Bronchial epithelial cell (primary cell): ENCODE results near the gene NOL3. TPM values are rescaled to one million over a fixed set of nuclear protein-coding genes. Genes with fewer than 3 reads are reported as not detected.
A peak's percentile ranks its signal among the peaks of the same experiment; 100 is the strongest.

Experiments used
- DNase-seq: peaks from one replicate; pipeline ENCODE4 v3.0.0-alpha.2; 2010; ENCODE audit warnings: low read depth
- FAIRE-seq: peaks from 2 replicates; lab custom pipeline; 2011; peaks lifted over from hg19 to GRCh38; lab: Jason Lieb, UNC
- H3K27me3 ChIP-seq: 2 replicates; pipeline ENCODE4 v1.5.1; 2011; ENCODE audit warnings: low read length; ENCODE audit not compliant: control insufficient read depth, insufficient read depth
- H3K36me3 ChIP-seq: 2 replicates; pipeline ENCODE4 v1.5.1; 2011; ENCODE audit warnings: low read length; ENCODE audit not compliant: control insufficient read depth, insufficient read depth
- H3K4me3 ChIP-seq: 2 replicates; pipeline ENCODE4 v1.5.1; 2011; ENCODE audit warnings: mild to moderate bottlenecking, low read depth, low read length, control low read depth
- CTCF ChIP-seq: IDR thresholded peaks from 2 replicates; pipeline ENCODE4 v1.5.1; 2011; ENCODE audit warnings: mild to moderate bottlenecking, moderate library complexity, low read length, control low read depth, inconsistent platforms; ENCODE audit not compliant: insufficient read depth, severe bottlenecking
- total RNA-seq: library from RNA; depleted of rRNA; stranded (reverse); fragments of >200 nt; gene quantifications from 2 replicates; pipeline ENCODE4 v1.2.1, GENCODE V29; 2014

Gene NOL3
- total RNA-seq, 1 donor from 2014 or later, result 28.2 TPM

- Histone ChIP-seq H3K4me3 (no peak overlapping the region), H3K36me3 (peaks cover 58% of the 10 kb centered on the region), H3K27me3 (no peaks in the 10 kb centered on the region)
- DNase-seq (no peak), FAIRE-seq (no peak)
- no peak for TF ChIP-seq CTCF
Observed at GRCh38 chr16:67197704-67198103, 27.4 kb downstream of the NOL3 start.

- FAIRE-seq (no peak), DNase-seq (peak; percentile 69)
- peak; percentile 100 for TF ChIP-seq CTCF
- Histone ChIP-seq H3K27me3 (no peaks in the 10 kb centered on the region), H3K4me3 (no peak overlapping the region), H3K36me3 (peaks cover 56% of the 10 kb centered on the region)
Observed at GRCh38 chr16:67198238-67198734, 27.9 kb downstream of the NOL3 start.

- Histone ChIP-seq H3K4me3 (peak within 1 kb of the TSS; percentile 61), H3K27me3 (no peaks in the 10 kb centered on the region), H3K36me3 (peaks cover 56% of the 10 kb centered on the region)
- FAIRE-seq (no peak), DNase-seq (peak; percentile 66)
- TF ChIP-seq CTCF, result peak; percentile 96
Observed at GRCh38 chr16:67199011-67199807, 28.9 kb downstream of the NOL3 start, which contains the start of gene ELMO3. TSS of gene ELMO3 (plus strand) at chr16:67199131. CDS start at chr16:67199327, 196 bp downstream.

- Histone ChIP-seq H3K4me3 (peak overlapping the region; percentile 61), H3K27me3 (no peaks in the 10 kb centered on the region), H3K36me3 (peaks cover 51% of the 10 kb centered on the region)
- DNase-seq, result no peak
- TF ChIP-seq CTCF, result peak; percentile 40
- FAIRE-seq, result no peak
Observed at GRCh38 chr16:67199808-67200198, 29.5 kb downstream of the NOL3 start.

- no peak for DNase-seq
- H3K4me3 ChIP-seq, result peak overlapping the region; percentile 61
- no peak for FAIRE-seq
- H3K27me3 ChIP-seq, result no peaks in the 10 kb centered on the region
- TF ChIP-seq CTCF, result no peak
- H3K36me3 ChIP-seq, result peaks cover 45% of the 10 kb centered on the region
Observed at GRCh38 chr16:67200491-67200890, 30.2 kb downstream of the NOL3 start.
